ENCODE measurements around the gene NAXE.
A peak's percentile ranks its signal among the peaks of the same experiment; 100 is the strongest.

The NAXE gene

GRCh38 chr1:156591432-156592157 is at the start of gene NAXE:
TSS of gene NAXE (plus strand) at chr1:156591776. CDS start at chr1:156591805, 29 bp downstream.
- DNase-seq = peak; percentile 49 to 72

- DNase-seq = no peak
Measured at GRCh38 chr1:156543066-156543465, 48.5 kb upstream of the NAXE start.

DNA sequence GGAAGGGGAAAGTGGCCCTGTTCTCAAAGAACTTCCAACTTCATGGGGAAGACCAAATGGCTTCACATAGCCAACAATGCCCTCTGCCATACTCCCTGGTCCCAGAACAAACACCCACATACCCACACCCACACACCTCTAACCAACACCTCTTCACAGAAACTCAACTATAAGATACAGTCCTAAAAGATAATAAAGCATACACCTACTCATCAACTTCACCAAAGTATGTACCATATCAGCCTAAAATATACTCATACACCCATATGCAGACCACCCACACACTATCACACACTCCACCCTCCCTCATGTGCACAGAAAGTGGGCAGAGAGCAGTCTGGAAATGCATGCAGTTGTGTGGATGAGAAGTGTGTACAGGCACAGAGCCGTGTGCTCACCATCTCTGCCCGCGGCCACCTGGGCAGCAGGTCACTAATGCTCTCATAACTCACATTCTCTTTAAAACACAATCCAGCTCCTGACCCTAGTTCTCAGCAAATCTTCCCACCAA is 46.9 kb upstream of the NAXE start:
- DNase-seq = no peak

DNA sequence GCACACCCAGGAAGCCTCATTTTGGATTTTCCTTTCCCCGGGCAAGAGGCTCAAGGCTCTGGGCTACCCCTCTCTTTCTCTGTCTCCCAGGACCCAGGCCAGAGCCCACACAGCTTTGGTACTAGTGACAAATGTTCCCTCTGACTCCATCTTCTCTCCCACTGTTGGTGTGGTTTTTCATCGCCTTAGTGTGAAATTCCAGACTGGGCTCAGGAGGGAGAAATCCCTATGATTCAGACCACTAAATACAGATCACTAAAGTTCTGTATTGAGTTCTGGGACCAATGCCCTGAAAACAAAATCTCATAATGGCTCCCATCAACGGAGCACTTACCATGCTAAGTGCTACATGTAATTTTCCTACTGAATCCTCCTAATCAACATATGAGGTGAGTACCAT is 45.3 kb upstream of the NAXE start:
- no peak for DNase-seq

DNA sequence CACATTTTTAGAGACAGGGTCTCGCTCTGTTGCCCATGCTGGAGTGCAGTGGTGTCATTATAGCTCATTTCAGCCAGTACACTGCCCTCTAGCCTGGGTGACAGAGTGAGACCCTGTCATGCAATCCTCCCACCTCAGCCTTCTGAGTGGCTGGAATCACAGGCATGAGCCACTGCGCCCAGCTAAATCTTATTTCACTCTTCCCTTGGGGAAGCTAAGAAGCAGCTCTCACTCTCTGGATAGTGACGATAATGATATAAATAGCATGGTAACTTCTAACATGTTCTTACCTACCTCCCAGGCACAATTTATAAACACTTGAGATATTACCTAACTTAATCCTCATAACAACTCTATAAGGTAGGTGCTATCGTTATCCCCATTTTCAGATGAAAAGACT is 44.1 kb upstream of the NAXE start:
- DNase-seq = no peak

DNA sequence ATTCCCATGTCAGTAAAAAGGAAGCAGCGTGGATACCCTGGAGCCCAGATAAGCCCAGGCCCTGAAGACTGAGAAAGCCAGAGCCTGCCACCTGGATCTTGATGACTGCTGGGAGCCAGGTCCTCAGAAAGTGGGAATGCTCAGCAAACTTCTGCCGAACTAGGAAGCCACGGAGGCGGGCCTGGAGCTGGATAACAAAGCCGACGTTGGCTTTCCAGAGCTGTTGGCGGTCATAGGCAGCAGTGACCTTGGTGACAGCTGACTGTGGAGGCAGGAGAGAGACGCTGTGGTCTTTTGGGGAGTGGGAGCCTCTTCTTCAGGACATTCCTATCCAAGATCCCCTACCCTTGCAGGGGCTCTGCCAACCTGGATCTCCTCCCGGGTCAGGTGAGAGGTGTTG is 43.6 kb upstream of the NAXE start:
- DNase-seq = no peak

GRCh38 chr1:156549390-156549789 is 42.2 kb upstream of the NAXE start:
- no peak for DNase-seq

DNA sequence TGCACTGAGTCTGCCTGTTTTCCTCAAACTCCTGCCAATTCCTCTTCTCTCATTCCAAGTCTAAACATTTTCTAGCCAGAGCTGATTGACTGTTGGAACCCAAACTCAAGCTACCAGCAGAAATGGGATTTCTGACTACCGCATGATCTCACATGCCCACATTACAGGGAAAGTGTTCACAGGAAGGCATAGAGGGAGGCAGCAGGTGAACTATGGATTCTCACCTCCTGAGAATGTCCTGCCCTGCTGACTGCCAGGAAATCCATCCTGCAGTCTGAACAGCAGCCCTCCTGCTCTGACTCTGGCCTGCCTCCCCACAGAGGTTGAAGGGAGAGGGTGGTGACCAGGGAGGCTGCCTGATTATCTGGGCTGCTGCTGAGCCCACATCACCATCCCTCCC is 41.7 kb upstream of the NAXE start:
- no peak for DNase-seq

DNA sequence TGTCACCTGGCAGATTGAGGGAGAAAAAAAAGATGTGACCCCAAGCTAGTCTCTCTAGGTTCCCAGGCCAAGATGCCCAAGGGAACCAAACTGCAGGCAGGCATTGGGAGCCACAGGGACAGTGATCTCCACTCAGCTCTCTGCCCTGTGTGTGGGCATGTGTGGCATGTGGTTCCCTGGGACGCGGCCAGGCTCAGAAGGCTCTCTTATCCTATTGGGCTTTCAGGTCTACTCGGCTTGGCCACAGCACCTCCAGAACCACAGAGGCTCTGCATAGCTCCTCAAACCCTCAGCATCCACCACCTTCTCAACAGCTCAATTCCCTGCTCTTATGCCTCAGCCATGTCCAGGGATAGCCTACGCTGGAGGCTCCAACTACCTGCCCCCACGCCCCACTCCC is 41.2 kb upstream of the NAXE start:
- DNase-seq = no peak

DNA sequence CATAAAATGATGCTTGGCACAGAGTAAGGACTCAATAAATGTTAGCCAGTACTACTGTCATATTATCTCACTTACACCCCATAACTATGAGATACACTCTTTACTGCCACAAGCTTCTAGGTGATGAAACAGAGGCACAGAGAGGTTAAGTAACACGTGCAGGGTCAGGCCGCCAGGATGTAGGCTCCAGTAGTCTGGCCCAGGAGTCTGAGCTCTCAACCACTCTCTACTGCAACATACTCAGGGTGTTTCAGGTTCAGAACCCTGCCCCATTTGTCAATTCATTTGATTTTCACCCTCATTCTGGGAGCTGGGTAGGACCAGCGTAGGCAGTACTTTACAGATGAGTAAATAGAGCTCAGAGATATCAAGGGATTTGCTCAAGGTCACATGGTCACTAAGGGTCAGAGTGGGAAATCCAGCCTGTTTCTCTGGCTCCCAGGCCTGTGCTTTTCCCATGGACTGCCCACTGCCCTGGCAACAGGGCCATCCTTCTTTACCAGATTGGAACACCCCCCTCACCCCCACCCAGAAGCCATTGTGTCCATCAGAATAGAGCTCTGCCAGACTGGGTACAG is 40.4 kb upstream of the NAXE start:
- no peak for DNase-seq

DNA sequence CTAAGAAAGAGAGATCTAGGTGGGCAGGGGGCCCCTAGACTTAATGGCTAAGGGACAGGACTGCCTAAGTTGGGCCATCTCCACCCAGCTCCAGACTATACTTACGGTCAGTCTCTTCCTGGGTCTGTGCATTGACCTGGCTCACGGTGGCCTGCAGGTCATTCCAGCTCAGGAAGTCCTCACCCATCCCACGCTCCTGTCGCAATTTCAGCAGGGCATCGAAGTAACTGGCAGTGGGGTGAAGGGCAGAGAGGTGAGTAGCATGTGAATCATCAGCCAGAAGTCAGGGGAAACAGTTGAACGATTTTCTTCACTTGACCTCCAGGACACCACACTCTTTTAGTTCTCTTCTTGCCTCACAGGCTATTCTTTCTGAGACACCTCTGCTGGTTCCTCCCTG is 39.7 kb upstream of the NAXE start:
- no peak for DNase-seq

GRCh38 chr1:156552518-156552917 is 39.1 kb upstream of the NAXE start:
- DNase-seq = no peak

- DNase-seq = peak in 1 of 2 donors; percentile 16
Measured at GRCh38 chr1:156552937-156553336, 38.6 kb upstream of the NAXE start.

GRCh38 chr1:156553860-156554485 is 37.6 kb upstream of the NAXE start:
- no peak for DNase-seq

GRCh38 chr1:156554971-156555370 is 36.6 kb upstream of the NAXE start:
- DNase-seq = no peak

GRCh38 chr1:156555715-156556114 is 35.9 kb upstream of the NAXE start:
- DNase-seq = no peak

GRCh38 chr1:156556354-156556753 is 35.2 kb upstream of the NAXE start:
- DNase-seq = no peak

DNA sequence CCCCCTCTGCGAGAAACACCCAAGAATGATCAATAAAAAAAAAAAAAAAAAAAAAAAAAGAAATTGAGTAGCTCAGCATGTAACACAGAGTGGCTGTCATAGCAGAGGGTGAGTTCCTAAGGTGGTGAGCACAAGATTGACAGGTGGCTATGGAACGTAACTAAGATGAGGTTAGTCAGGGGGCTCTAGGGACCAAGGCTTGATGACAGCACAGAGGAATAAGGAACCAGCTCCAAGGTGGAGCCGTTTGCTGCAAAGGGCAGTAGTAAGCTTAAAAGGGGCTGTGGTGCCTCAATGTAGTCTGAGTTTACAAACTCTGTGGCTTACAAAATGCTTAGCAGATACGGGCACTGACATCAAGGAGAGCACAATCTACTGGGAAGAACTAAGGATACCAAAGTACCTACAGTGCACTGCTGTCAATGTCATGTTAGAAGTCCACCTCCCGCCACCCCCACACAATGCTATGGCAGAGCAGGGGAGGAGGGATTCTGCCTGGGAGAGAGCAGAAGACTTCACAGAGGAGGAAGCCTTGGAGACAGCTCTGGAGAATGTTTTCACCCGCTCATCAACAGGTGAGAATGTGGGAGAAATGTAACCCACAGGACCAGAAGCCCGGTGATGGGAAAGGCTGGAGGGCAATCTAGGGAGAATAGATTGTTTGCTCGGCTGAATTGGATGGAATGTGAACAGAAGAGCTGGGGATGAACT is 32.3 kb upstream of the NAXE start:
- DNase-seq = no peak

- DNase-seq = no peak
Measured at GRCh38 chr1:156559797-156560385, 31.7 kb upstream of the NAXE start.

DNA sequence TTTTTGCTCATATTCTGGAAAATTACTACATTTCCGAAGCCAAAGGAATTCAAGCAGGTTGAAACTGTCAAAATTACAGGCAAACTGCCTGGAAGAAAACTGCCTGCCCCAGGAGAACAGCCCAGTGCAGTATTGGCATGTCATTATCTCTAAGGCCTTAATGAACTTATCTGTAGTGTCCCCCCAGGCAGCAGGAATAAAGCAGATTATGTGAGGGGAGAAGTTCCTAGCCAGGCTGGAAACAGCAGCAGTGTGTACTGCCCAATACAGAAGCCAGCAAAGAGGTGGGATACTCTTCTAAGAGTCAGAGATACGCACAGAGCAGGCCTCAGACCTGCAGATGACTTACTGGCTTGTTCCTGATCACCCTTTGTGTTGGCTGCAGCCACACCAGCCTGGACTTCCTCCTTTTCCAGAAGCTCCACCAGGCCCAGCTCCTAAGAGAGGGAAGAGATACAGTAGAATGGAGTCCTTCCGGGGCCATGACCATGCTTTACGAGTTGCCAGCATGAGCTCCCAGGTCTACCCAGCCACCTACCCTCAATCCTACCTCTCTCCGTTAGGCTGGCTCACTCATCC is 30.9 kb upstream of the NAXE start:
- DNase-seq = no peak

DNA sequence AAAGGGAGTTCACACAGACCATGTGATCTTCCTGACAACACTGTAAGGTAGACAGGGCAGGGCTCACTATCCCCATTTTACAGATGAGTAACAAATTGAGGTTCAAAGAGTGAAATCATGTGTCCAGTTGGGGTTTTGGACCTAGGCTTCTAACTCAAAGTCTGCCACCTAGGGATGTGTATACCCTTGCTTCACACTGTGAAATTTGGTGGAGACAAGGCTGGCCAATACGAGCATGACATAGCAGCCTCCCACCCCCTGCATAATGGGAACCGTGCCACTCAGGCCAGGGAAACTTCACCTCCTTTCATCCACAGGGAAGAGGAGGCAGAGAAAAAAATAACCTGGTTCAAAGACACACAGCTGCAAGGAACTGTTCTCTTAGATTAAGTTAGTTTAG is 26.1 kb upstream of the NAXE start:
- no peak for DNase-seq

GRCh38 chr1:156566436-156566835 is 25.1 kb upstream of the NAXE start:
- no peak for DNase-seq

Measured in hippocampal formation (tissue), 2 donors.